Activated naive CD8-positive, alpha-beta T cell treated with anti-CD3 and anti-CD28 coated beads, Interleukin-2, amount 10 ng/mL, durations not matched to agents 7 days and 5 days (primary cell): Measurements from ENCODE around the gene ATP5F1C. TPM values are rescaled to one million over a fixed set of nuclear protein-coding genes. Genes with fewer than 3 reads are reported as not detected.
A peak's percentile ranks its signal among the peaks of the same experiment; 100 is the strongest.
"Not testable (repeated sequence)": the region's sequence is repeated elsewhere in the genome, so short reads cannot be mapped to it uniquely, and the experiment has no call there.

ENCODE experiments used
- ATAC-seq: fragments of 150-1000 bp; cut with Tn5 transposase; one replicate; pipeline ENCODE4 v1.10.0; 2021; ENCODE audit warnings: low read depth, moderate library complexity
- POLR2A ChIA-PET: fragments of 350-600 bp; sonication (Branson Sonifier 250); formaldehyde crosslinking; loops from one replicate; lab custom pipeline; 2021; ENCODE audit warnings: antibody characterized with exemption; lab: Charles Lee
- DNase-seq: peaks from one replicate; pipeline ENCODE4 v3.0.0; 2021
- H3K27ac Mint-ChIP-seq: one replicate; pipeline ENCODE4 v1.8.0; 2022; ENCODE audit warnings: mild to moderate bottlenecking, mixed read lengths
- H3K27me3 Mint-ChIP-seq: one replicate; pipeline ENCODE4 v1.8.0; 2022; ENCODE audit warnings: mild to moderate bottlenecking, moderate library complexity, mixed read lengths
- H3K36me3 Mint-ChIP-seq: one replicate; pipeline ENCODE4 v1.8.0; 2021; ENCODE audit warnings: mild to moderate bottlenecking, mixed read lengths
- H3K4me1 Mint-ChIP-seq: one replicate; pipeline ENCODE4 v1.8.0; 2021; ENCODE audit warnings: mixed read lengths
- H3K4me3 Mint-ChIP-seq: one replicate; pipeline ENCODE4 v1.8.0; 2022; ENCODE audit warnings: mild to moderate bottlenecking, moderate library complexity, mixed read lengths
- H3K9me3 Mint-ChIP-seq: one replicate; pipeline ENCODE4 v1.8.0; 2021; ENCODE audit warnings: mixed read lengths
- total RNA-seq, 2 experiments: library from RNA; stranded (reverse); gene quantifications; one replicate each; pipeline ENCODE4 v1.2.3, GENCODE V29; 2021

Gene ATP5F1C
- total RNA-seq, 2 experiments from 2014 or later: 268 to 273 TPM

DNA sequence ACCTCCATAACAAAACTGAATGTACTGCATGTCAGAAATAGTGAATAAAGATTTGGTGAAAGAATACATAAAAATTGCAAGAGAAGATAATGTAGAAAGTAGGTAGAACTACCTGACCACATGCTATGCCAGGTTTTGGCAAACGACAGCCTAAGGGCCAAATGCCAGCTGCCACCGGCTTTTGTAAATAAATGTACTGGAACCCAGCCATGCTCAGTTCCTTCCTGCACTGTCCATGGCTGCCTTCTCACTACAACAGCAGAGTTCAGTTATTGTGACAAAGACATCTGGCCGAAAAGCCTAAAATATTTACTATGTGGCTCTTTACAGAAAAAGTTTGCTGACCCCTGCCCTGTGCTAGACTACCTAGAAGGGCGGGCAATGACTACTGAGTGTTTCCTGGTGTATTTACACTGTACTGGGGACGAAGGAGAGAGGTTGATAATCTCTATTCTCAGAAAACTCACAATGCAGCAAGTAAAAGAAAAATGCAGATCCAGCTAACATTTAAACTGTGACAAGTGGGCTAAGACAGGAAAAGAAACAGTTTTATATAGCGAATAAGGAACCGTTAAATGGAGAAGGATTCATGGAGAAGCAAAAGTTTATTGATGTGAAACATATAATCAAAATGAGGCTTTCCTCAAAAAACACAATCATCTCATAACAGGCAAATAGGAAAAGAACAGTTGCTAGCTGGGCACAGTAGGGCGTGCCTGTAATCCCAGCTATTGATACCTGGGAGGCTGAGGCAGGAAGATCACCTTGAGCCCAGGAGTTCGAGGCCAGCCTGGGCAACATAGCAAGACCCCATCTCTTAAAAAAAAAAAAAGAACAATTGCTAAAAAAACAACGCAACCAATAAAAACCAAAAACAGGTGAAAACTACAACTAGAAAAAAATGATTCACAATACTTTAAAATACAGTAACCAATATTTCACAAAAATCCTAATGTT, 13.9 kb upstream of the ATP5F1C start:
- no peak overlapping the region for H3K27ac Mint-ChIP-seq
- ATAC-seq: no peak
- peaks cover 2% of the 10 kb centered on the region for H3K4me1 Mint-ChIP-seq
- no peak for DNase-seq
- no peak overlapping the region for H3K4me3 Mint-ChIP-seq
- H3K9me3 Mint-ChIP-seq: no peaks in the 10 kb centered on the region
- H3K36me3 Mint-ChIP-seq: peaks cover 30% of the 10 kb centered on the region
- H3K27me3 Mint-ChIP-seq: no peaks in the 10 kb centered on the region
- POLR2A ChIA-PET: no interaction called here

DNA sequence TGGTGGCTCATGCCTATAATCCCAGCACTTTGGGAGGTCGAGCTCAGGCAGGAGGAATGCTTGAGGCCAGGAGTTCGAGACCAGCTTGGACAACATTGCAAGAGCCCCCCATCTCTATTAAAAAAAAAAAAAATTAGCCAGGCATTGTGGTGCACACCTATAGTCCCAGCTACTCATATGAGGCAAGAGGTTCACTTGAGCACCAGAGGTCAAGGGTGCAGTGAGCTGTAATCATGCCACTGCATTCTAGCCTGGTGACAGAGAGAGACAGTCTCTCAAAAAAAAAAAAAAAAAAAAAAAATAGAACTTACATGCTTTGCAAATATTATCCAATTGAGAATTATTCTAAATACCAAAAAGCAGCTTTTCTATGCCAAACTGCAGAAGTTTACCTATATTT, 11.2 kb upstream of the ATP5F1C start:
- Mint-ChIP-seq H3K27me3 (no peaks in the 10 kb centered on the region), H3K36me3 (peaks cover 36% of the 10 kb centered on the region)
- POLR2A ChIA-PET: interaction anchor here (0.7 kb wide), 1 partner anchor 11 kb away, joined by 3 read pairs; no protein-coding TSS in a partner anchor

DNA sequence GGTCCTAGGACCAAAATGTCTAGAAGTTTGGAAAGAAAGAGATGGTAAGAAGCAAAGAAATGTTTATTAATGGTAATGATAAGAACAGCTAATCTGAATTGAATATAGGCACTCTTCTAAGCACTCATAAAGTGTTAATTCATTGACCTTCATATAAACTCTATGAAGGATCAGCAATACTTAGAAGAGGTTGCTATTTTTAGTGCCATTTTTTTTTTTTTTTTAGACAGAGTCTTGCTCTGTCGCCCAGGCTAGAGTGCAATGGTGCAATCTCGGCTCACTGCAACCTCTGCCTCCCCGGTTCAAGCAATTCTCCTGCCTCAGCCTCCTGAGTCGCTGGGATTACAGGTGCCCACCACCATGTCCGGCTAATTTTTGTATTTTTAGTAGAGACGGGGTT, 5.8 kb upstream of the ATP5F1C start:
- not testable (repeated sequence) for H3K9me3 Mint-ChIP-seq, DNase-seq, H3K27ac Mint-ChIP-seq, H3K27me3 Mint-ChIP-seq, ATAC-seq, H3K4me3 Mint-ChIP-seq
- Mint-ChIP-seq H3K36me3 (peaks cover 33% of the 10 kb centered on the region), H3K4me1 (peaks cover 18% of the 10 kb centered on the region)
- POLR2A ChIA-PET: interaction anchor here (0.6 kb wide), 1 partner anchor 14 kb away, joined by 3 read pairs; no protein-coding TSS in a partner anchor

More for the DNA sequence above, 11.2 kb upstream of the ATP5F1C start:
- H3K4me1 Mint-ChIP-seq: peaks cover 5% of the 10 kb centered on the region
- ATAC-seq: no peak
- no peak overlapping the region for H3K4me3 Mint-ChIP-seq
- no peak for DNase-seq
- no peaks in the 10 kb centered on the region for H3K9me3 Mint-ChIP-seq
- H3K27ac Mint-ChIP-seq: no peak overlapping the region

DNA sequence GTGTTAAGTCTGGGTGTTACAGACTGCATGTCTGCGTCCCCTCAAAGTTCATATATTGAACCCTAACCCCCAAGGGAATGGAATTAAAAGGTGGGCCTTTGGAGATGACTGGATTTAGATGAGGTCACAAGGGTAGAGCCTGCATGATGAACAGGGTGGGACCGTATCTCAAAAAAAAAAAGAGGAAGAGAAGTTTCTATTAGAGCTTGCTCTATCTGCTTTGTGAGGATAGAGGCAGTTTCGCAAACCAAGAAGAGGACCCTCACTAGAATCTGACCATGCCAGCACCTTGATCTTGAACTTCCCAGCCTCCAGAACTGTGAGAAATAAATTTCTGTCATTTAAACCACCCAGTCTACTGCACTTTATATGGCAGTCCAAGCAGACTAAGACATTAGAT, 1.5 kb upstream of the ATP5F1C start:
- DNase-seq: no peak
- ATAC-seq: no peak
- no peaks in the 10 kb centered on the region for H3K9me3 Mint-ChIP-seq
- peaks cover 33% of the 10 kb centered on the region for H3K4me1 Mint-ChIP-seq
- H3K36me3 Mint-ChIP-seq: peaks cover 19% of the 10 kb centered on the region
- no peak overlapping the region for H3K27ac Mint-ChIP-seq
- no peak overlapping the region for H3K4me3 Mint-ChIP-seq
- no peaks in the 10 kb centered on the region for H3K27me3 Mint-ChIP-seq
- POLR2A ChIA-PET: no interaction called here

DNA sequence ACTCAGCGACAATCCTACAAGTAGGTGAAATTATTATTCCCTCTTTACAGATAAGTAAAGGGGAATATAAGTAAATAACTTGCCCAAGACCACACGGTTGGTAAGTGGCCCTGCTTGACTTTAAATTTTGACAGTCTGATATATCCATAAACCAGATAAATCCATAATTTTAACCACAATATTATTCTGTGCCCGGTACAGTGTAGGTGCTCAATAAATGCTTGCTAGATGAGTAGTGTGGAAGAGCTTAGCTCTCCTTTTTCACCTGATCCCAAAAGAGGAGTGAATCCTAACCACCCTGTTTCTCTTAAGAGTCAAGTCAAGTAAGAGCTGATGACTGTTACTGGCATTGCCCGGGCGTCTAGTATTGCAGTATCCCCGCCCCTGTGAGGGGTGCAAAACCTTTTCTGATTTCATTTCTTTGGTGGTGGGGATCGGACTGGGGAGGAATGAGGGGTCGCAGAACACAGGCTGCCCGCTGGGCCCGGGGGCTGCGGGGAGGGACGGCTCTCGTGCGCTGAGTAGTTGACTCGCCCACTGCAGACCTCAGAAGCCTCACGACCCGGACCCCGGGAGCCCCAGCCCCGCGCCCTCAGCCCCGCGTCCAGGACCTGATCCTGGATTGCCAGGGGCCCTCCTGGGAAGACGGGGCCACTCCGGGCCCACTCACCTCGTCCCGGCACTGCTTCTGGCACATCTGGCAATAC, 674 bp upstream of the ATP5F1C start:
- H3K36me3 Mint-ChIP-seq: peaks cover 22% of the 10 kb centered on the region
- no peaks in the 10 kb centered on the region for H3K27me3 Mint-ChIP-seq
- ATAC-seq (peak; percentile 1), DNase-seq (no peak)
- POLR2A ChIA-PET: interaction anchor here (0.6 to 1.7 kb wide), 11 partner anchors 10 to 615 kb away, joined by 3 to 43 read pairs (median 3); partner anchors contain the start of gene TAF3
- no peak overlapping the region for H3K27ac Mint-ChIP-seq
- H3K9me3 Mint-ChIP-seq: no peaks in the 10 kb centered on the region
- peaks cover 38% of the 10 kb centered on the region for H3K4me1 Mint-ChIP-seq
- H3K4me3 Mint-ChIP-seq: no peak overlapping the region

DNA sequence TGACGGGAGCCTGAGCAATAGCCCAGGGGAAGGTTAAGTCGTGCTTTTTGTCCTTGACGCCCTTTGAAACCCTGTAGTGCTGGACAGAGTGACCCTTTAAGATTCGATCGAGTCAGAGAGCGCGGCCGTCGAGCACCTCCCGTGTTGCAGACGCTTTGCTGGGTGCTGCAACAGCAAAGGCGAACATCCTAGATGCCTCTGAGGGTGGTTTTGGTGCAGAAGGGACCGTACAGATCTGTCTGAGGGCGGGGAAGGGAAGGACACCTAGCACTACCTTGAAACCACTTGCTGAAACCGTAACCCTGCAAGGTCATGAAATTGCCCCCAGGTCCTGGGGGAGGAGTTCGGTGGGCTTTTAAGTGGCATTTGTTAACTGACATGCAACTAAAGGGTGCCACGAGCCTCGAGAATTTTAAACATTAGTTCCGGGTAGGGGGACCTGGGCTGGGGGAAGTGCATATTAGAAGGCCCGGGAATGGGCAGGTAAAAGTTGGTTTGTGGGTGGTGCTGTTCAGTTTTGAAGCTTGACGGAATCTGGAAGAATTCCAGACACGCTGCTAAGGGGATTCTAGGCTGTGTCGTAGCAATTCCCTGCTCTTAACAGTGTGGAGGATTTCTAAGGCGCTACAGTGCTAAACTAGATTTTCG, 786 bp downstream of the ATP5F1C start:
- no peaks in the 10 kb centered on the region for H3K27me3 Mint-ChIP-seq
- no peak overlapping the region for H3K27ac Mint-ChIP-seq
- no peak overlapping the region for H3K4me3 Mint-ChIP-seq
- H3K9me3 Mint-ChIP-seq: no peaks in the 10 kb centered on the region
- ATAC-seq: peak; percentile 11
- peaks cover 22% of the 10 kb centered on the region for H3K36me3 Mint-ChIP-seq
- POLR2A ChIA-PET: interaction anchor here (0.8 to 1.7 kb wide), 11 partner anchors 9 to 348 kb away, joined by 3 to 43 read pairs (median 4); partner anchors contain the start of genes GATA3 and TAF3
- peaks cover 43% of the 10 kb centered on the region for H3K4me1 Mint-ChIP-seq
- no peak for DNase-seq

DNA sequence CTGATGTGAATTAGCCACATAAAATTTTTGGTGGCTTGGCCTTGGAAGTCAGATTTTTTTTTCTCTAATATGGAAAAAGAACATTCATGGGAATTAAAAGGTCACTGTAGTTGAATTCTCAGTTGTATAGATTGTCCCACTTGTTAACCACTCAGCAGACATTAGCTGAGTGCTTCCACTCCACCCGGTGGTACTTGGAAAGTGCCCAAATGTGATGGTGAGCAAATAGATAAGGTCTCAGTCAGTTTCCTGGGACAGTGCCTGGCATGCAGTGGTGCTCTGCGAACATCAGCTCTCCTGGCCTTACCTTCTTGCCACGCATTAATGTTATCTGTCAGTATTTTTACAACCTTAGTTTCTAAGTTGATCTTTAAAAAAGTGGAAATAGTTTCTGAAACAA, 1.4 kb downstream of the ATP5F1C start:
- ATAC-seq: no peak
- Mint-ChIP-seq H3K4me1 (peaks cover 46% of the 10 kb centered on the region), H3K27ac (no peak overlapping the region), H3K9me3 (no peaks in the 10 kb centered on the region), H3K36me3 (peaks cover 22% of the 10 kb centered on the region), H3K27me3 (no peaks in the 10 kb centered on the region), H3K4me3 (no peak overlapping the region)
- no peak for DNase-seq
- POLR2A ChIA-PET: interaction anchor here (0.6 kb wide), 1 partner anchor 97 kb away, joined by 6 read pairs; no protein-coding TSS in a partner anchor

DNA sequence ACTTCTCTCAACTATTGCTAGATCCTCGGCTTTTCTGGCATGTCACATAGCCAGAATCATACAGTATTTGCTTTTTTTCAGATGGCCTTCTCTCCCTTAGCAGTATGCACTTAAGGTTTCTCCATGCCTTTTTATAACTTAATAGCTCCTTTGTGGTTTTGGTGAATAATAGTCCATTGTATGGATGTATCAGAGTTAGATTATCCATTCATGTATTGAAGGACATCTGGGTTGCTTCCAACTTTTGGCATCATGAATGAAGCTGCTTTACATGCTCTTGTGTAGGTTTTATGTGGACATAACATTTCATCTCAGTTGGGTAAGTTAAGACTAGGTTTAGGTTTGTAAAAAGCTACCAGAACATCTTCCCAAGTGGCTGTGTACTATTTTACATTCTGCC, 4.6 kb downstream of the ATP5F1C start:
- H3K36me3 Mint-ChIP-seq: peaks cover 24% of the 10 kb centered on the region
- peaks cover 52% of the 10 kb centered on the region for H3K4me1 Mint-ChIP-seq
- H3K27ac Mint-ChIP-seq: peak overlapping the region; percentile 46
- DNase-seq (no peak), ATAC-seq (no peak)
- POLR2A ChIA-PET: interaction anchor here (1.0 kb wide), 1 partner anchor 26 kb away, joined by 3 read pairs; the partner anchor contains the start of gene TAF3
- no peaks in the 10 kb centered on the region for H3K27me3 Mint-ChIP-seq
- H3K9me3 Mint-ChIP-seq: no peaks in the 10 kb centered on the region
- no peak overlapping the region for H3K4me3 Mint-ChIP-seq

DNA sequence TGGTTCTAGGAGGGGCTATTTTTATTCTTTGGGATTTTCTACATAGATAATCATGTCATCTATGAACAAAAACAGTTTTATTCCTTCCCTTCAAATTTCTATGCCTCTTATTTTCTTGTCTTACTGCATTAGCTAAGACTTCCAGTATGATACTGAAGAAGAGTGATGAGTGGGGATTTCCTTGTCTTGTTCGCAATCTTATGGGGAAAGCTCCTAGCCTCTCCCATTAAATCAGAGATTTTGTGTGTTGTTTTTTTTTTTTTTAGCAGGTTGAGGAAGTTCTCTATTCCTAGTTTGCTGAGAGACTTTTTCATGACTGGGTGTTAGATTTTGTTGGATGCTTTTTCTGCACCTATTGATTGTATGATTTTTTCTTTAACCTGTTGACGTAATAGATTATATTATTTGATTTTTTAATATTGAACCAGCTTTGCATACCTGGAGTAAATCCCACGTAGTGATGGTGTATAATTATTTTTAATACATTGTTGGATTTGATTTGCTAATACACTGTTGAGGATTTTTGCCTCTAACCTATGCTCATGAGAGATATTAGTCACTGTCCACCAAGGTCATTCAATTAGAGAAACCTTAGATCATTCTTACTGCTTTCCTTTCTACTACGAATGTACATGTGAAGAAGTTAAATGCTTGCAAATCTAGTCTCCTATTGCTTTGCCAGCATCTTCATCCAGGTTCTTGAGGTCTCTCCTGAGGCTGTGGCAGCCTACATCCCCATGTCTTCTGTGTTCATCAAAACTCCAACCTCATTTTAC, 6.5 kb downstream of the ATP5F1C start:
- POLR2A ChIA-PET: interaction anchor here (0.6 kb wide), 1 partner anchor 22 kb away, joined by 4 read pairs; no protein-coding TSS in a partner anchor

DNA sequence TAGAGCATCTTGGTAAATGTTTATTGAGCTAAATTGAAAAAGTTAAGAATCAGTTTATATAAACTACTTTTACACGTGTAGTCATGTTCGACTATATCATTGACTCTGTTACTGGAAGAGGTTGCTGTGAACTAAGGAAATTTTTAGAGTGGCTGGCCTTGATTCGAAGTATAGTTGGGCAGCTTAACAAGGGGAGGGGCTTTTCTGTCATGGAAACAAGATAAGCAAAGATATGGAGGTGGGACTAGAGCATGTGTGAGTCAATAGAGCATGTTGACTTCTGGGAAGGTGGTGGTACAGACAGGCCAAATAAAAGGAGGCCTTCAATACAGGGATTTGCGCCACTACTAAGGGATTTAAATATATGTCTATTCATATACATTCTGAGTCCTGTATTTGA, 7.6 kb downstream of the ATP5F1C start:
- Mint-ChIP-seq H3K27ac (peak overlapping the region; percentile 3), H3K4me1 (peaks cover 37% of the 10 kb centered on the region), H3K27me3 (no peaks in the 10 kb centered on the region), H3K4me3 (no peak overlapping the region), H3K9me3 (no peaks in the 10 kb centered on the region), H3K36me3 (peaks cover 26% of the 10 kb centered on the region)
- DNase-seq (no peak), ATAC-seq (no peak)
- POLR2A ChIA-PET: no interaction called here

More for the DNA sequence above, 6.5 kb downstream of the ATP5F1C start:
- DNase-seq (no peak), ATAC-seq (no peak)
- no peaks in the 10 kb centered on the region for H3K9me3 Mint-ChIP-seq
- no peaks in the 10 kb centered on the region for H3K27me3 Mint-ChIP-seq
- no peak overlapping the region for H3K27ac Mint-ChIP-seq
- peaks cover 26% of the 10 kb centered on the region for H3K36me3 Mint-ChIP-seq
- H3K4me3 Mint-ChIP-seq: no peak overlapping the region
- peaks cover 46% of the 10 kb centered on the region for H3K4me1 Mint-ChIP-seq

DNA sequence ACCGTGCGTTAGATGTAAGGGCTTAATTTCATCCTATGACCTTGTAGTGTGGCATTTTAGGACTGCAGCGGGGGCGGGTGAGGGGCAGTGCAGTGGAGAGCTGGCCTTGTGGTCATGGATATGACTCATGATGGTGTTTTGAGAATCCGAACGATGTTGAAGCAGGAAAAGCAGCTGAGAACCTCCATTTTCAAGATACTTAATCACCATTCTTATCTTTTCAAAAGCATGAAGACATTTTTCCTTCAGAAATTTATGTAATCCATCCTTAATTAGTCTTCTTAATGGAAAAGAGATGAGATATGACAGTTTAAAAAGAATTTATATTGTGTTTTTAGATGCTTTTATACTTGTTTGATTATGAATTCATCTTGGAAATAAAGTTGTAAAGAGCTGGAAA, 9.6 kb downstream of the ATP5F1C start:
- Mint-ChIP-seq H3K4me1 (peaks cover 24% of the 10 kb centered on the region), H3K27ac (peak overlapping the region; percentile 34), H3K36me3 (peaks cover 18% of the 10 kb centered on the region), H3K9me3 (no peaks in the 10 kb centered on the region), H3K27me3 (no peaks in the 10 kb centered on the region), H3K4me3 (no peak overlapping the region)
- POLR2A ChIA-PET: interaction anchor here (1.3 kb wide), 1 partner anchor 9 kb away, joined by 5 read pairs; the partner anchor contains the start of genes ATP5F1C and KIN
- ATAC-seq (no peak), DNase-seq (no peak)

DNA sequence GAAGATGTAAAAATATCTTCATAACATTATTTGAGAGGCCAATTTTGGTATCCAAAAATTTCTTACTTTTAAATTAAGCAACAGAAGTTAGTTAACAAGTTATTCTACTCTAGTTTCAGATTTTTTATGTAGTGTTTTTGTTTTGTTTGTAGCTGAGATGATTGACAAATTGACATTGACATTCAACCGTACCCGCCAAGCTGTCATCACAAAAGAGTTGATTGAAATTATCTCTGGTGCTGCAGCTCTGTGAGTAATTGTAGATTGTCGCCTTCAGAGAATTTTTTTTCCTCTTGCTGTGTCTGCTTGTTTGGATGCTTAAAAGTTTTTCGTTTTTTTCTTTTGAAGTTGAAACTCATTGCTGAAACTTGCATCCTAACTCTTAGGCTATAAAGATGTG, 14.6 kb downstream of the ATP5F1C start:
- H3K9me3 Mint-ChIP-seq: no peaks in the 10 kb centered on the region
- H3K27ac Mint-ChIP-seq: no peak overlapping the region
- POLR2A ChIA-PET: interaction anchor here (1.1 kb wide), 1 partner anchor 14 kb away, joined by 3 read pairs; the partner anchor contains the start of genes ATP5F1C and KIN
- no peaks in the 10 kb centered on the region for H3K4me1 Mint-ChIP-seq
- no peak for DNase-seq
- peaks cover 27% of the 10 kb centered on the region for H3K36me3 Mint-ChIP-seq
- H3K4me3 Mint-ChIP-seq: no peak overlapping the region
- ATAC-seq: no peak
- H3K27me3 Mint-ChIP-seq: no peaks in the 10 kb centered on the region
